Osteoblast (primary cell): Measurements from ENCODE around the gene CRAMP1. TPM values are rescaled to one million over a fixed set of nuclear protein-coding genes. Genes with fewer than 3 reads are reported as not detected.

Source experiments
- DNase-seq: peaks from one replicate; pipeline ENCODE4 v3.0.0; 2011; ENCODE audit warnings: low spot score, mixed read lengths; ENCODE audit not compliant: insufficient read length; ENCODE audit errors: missing footprints
- H2AFZ ChIP-seq: 2 replicates; pipeline ENCODE4 v1.6.0; 2011; ENCODE audit warnings: mild to moderate bottlenecking, low read length
- H3K27ac ChIP-seq: 2 replicates; pipeline ENCODE4 v1.5.1; 2011; ENCODE audit warnings: mild to moderate bottlenecking, low read depth, low read length, moderate library complexity
- H3K27me3 ChIP-seq: 2 replicates; pipeline ENCODE4 v1.6.0; 2012; ENCODE audit warnings: mild to moderate bottlenecking, control low read depth, inconsistent platforms, low read length, moderate library complexity; ENCODE audit not compliant: insufficient read depth
- H3K36me3 ChIP-seq: 2 replicates; pipeline ENCODE4 v1.5.1; 2011; ENCODE audit warnings: mild to moderate bottlenecking, low read length, control low read depth, moderate library complexity; ENCODE audit not compliant: insufficient read depth
- H3K4me1 ChIP-seq: 2 replicates; pipeline ENCODE4 v1.5.1; 2011; ENCODE audit warnings: mild to moderate bottlenecking, low read length, control low read depth, moderate library complexity; ENCODE audit not compliant: insufficient read depth
- H3K4me2 ChIP-seq: 2 replicates; pipeline ENCODE4 v1.6.0; 2011; ENCODE audit warnings: mild to moderate bottlenecking, low read length; ENCODE audit not compliant: insufficient read depth
- H3K4me3 ChIP-seq: fragments of 200-600 bp; sonication (generic); 3 replicates; pipeline ENCODE4 v1.5.1; 2012; ENCODE audit warnings: mild to moderate bottlenecking, low read length, inconsistent platforms; ENCODE audit not compliant: insufficient read depth
- H3K79me2 ChIP-seq: 2 replicates; pipeline ENCODE4 v1.6.0; 2012; ENCODE audit warnings: mild to moderate bottlenecking, low read length, control low read depth, inconsistent platforms; ENCODE audit not compliant: insufficient read depth
- H3K9me3 ChIP-seq: 2 replicates; pipeline ENCODE4 v1.5.1; 2011; ENCODE audit warnings: low read depth, low read length, control low read depth
- H4K20me1 ChIP-seq: 2 replicates; pipeline ENCODE4 v1.6.0; 2012; ENCODE audit warnings: mild to moderate bottlenecking, low read length, control low read depth; ENCODE audit not compliant: insufficient read depth
- CTCF ChIP-seq: IDR thresholded peaks from 2 replicates; pipeline ENCODE4 v1.5.1; 2011; ENCODE audit warnings: mild to moderate bottlenecking, low read depth, low read length, moderate library complexity; ENCODE audit errors: extremely low read depth
- total RNA-seq: library from RNA; depleted of rRNA; stranded (reverse); fragments of >200 nt; gene quantifications from 2 replicates; pipeline ENCODE4 v1.2.3, GENCODE V29; 2012

Gene CRAMP1
- total RNA-seq, 1 donor, result 11.2 TPM

DNA sequence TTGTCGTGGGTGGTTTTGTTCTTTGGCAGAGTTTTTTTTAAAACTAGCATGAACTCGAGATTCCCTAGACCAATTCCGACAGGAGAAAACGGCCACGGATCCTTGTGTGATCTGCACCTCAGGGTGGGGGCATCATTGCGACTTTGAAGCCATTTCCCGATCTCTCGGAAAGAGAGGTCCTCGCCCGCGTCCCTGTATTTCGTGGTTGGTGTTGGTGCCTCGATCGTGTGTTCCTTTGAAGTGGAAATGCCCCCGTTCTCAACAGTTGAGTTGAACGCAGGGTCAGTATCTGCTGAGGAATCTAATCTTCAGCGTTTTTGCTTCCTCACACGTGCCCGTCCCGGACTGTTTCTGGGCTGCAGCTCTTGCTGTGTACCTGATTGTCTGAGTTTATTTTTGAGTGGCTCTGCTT, 1.1 kb downstream of the CRAMP1 start:
- TF ChIP-seq CTCF, result no peak
- H3K36me3 ChIP-seq, result peaks cover 21% of the 10 kb centered on the region
- H3K27me3 ChIP-seq, result no peaks in the 10 kb centered on the region
- peak overlapping the region; percentile 60 for H3K27ac ChIP-seq
- H4K20me1 ChIP-seq, result peaks cover 26% of the 10 kb centered on the region
- H3K4me2 ChIP-seq, result peak overlapping the region; percentile 99
- peak overlapping the region; percentile 86 for H3K4me3 ChIP-seq
- H3K4me1 ChIP-seq, result peaks cover 44% of the 10 kb centered on the region
- no peak overlapping the region for H2AFZ ChIP-seq
- no peaks in the 10 kb centered on the region for H3K9me3 ChIP-seq
- H3K79me2 ChIP-seq, result peaks cover 62% of the 10 kb centered on the region
- DNase-seq, result peak; percentile 93

GRCh38 chr16:1613728-1614455, 1.7 kb downstream of the CRAMP1 start:
- H3K79me2 ChIP-seq, result peaks cover 69% of the 10 kb centered on the region

GRCh38 chr16:1614456-1615102, 2.4 kb downstream of the CRAMP1 start:
- TF ChIP-seq CTCF, result no peak
- peak overlapping the region; percentile 90 for H3K4me2 ChIP-seq
- peak overlapping the region; percentile 27 for H3K27ac ChIP-seq
- no peak overlapping the region for H2AFZ ChIP-seq
- DNase-seq, result peak; percentile 98
- no peaks in the 10 kb centered on the region for H3K9me3 ChIP-seq
- peaks cover 31% of the 10 kb centered on the region for H3K36me3 ChIP-seq
- H3K4me3 ChIP-seq, result peak overlapping the region; percentile 86
- H3K79me2 ChIP-seq, result peaks cover 70% of the 10 kb centered on the region
- H3K4me1 ChIP-seq, result peaks cover 39% of the 10 kb centered on the region
- peaks cover 32% of the 10 kb centered on the region for H4K20me1 ChIP-seq
- no peaks in the 10 kb centered on the region for H3K27me3 ChIP-seq

More at GRCh38 chr16:1613728-1614455, 1.7 kb downstream of the CRAMP1 start:
- peak overlapping the region; percentile 99 for H3K4me2 ChIP-seq
- H3K4me3 ChIP-seq, result peak overlapping the region; percentile 86
- no peaks in the 10 kb centered on the region for H3K27me3 ChIP-seq
- peak; percentile 93 for DNase-seq
- peaks cover 44% of the 10 kb centered on the region for H3K4me1 ChIP-seq
- TF ChIP-seq CTCF, result no peak
- peak overlapping the region; percentile 60 for H3K27ac ChIP-seq
- H2AFZ ChIP-seq, result no peak overlapping the region
- H4K20me1 ChIP-seq, result peaks cover 29% of the 10 kb centered on the region
- no peaks in the 10 kb centered on the region for H3K9me3 ChIP-seq
- peaks cover 26% of the 10 kb centered on the region for H3K36me3 ChIP-seq

DNA sequence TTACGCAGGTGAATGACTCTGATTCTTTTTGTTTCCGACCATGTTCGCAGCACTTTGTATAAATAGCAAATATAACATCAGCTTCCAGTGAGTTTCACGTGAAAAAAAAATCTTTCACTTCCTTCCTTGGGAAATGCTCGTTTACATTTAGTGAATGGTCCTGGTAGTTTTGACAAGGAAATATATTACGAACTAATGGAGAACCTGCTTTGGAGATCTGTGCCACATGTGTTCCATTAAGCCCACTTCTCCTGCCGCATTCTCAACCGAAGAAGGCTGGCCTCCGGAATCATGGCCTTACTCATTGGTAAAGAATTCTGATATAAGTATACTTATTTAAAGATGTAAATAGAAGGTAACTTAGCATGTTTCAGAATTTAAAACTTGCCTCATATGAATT, 3.6 kb downstream of the CRAMP1 start:
- Histone ChIP-seq H3K9me3 (no peaks in the 10 kb centered on the region), H3K4me2 (peak overlapping the region; percentile 90), H3K4me3 (peak overlapping the region; percentile 86), H4K20me1 (peaks cover 42% of the 10 kb centered on the region), H3K27ac (no peak overlapping the region), H3K36me3 (peaks cover 38% of the 10 kb centered on the region), H3K79me2 (peaks cover 76% of the 10 kb centered on the region), H3K27me3 (no peaks in the 10 kb centered on the region), H3K4me1 (peaks cover 33% of the 10 kb centered on the region), H2AFZ (no peak overlapping the region)
- DNase-seq, result peak; percentile 74
- TF ChIP-seq CTCF, result no peak
